GM12878 (cell line): Measurements from ENCODE around the gene EFCAB8. TPM values are rescaled to one million over a fixed set of nuclear protein-coding genes. Genes with fewer than 3 reads are reported as not detected.

ENCODE experiments used
- ATAC-seq: fragments of 200-7000 bp; cut with Tn5 transposase; 3 replicates; pipeline ENCODE4 v1.9.1; 2020; ENCODE audit warnings: mild to moderate bottlenecking, moderate library complexity
- BruUV-seq: library from RNA; stranded (reverse); fragments of 400-500 nt; replicated peaks from 2 replicates; lab custom pipeline; 2021; lab: Mats Ljungman, UMichigan
- CTCF ChIA-PET: fragments of 300-600 bp; sonication (Branson Sonifier 250); formaldehyde crosslinking; extraction: SDS; loops from one replicate; lab custom pipeline; 2021; ENCODE audit warnings: inconsistent platforms; lab: Yijun Ruan, JAX
- POLR2A ChIA-PET: fragments of 350-600 bp; formaldehyde crosslinking; extraction: SDS; loops from one replicate; lab custom pipeline; 2021; ENCODE audit warnings: inconsistent platforms; lab: Charles Lee
- RAD21 ChIA-PET: fragments of 300-600 bp; sonication (Branson Sonifier 250); formaldehyde crosslinking; loops from one replicate; lab custom pipeline; 2023; ENCODE audit warnings: antibody characterized with exemption; ENCODE audit not compliant: unreplicated experiment; lab: Charles Lee
- SMC1A ChIA-PET: fragments of 300-600 bp; sonication (Branson Sonifier 250); formaldehyde crosslinking; loops from one replicate; lab custom pipeline; 2023; ENCODE audit not compliant: unreplicated experiment, uncharacterized antibody; lab: Charles Lee
- DNase-seq: peaks from one replicate; pipeline ENCODE4 v3.0.0-alpha.2; 2011; ENCODE audit warnings: low read depth, low spot score
- FAIRE-seq: peaks from 3 replicates; lab custom pipeline; 2011; peaks lifted over from hg19 to GRCh38; lab: Jason Lieb, UNC
- H2AFZ ChIP-seq: 2 replicates; pipeline ENCODE4 v1.6.0; 2011; ENCODE audit warnings: low read depth, low read length, control low read depth; ENCODE audit not compliant: control insufficient read depth
- H3K27ac ChIP-seq: 2 replicates; pipeline ENCODE4 v1.5.1; 2011; ENCODE audit warnings: control low read depth; ENCODE audit not compliant: control insufficient read depth, insufficient read depth
- H3K27me3 ChIP-seq, 2 experiments: replicated peaks in 1 of 2; 2 replicates each; pipeline versions ENCODE4 v1.6.0 to v1.6.1; 2011; ENCODE audit warnings: low read length in 1 of 2; ENCODE audit not compliant: control insufficient read depth in 2 of 2, insufficient read depth in 2 of 2
- H3K36me3 ChIP-seq, 2 experiments: 2 replicates each; pipeline ENCODE4 v1.5.1; 2011; ENCODE audit warnings: low read length in 1 of 2; ENCODE audit not compliant: control insufficient read depth in 2 of 2, insufficient read depth in 2 of 2
- H3K4me1 ChIP-seq: 2 replicates; pipeline ENCODE4 v1.6.1; 2011; ENCODE audit warnings: mild to moderate bottlenecking, low read length, moderate library complexity, mixed read lengths; ENCODE audit not compliant: control insufficient read depth, insufficient read depth
- H3K4me2 ChIP-seq: 2 replicates; pipeline ENCODE4 v1.6.0; 2011; ENCODE audit warnings: control low read depth; ENCODE audit not compliant: control insufficient read depth, insufficient read depth
- H3K4me3 ChIP-seq: fragments of 200-600 bp; sonication (generic); 2 replicates; pipeline ENCODE4 v1.5.1; 2016
- H3K79me2 ChIP-seq: 2 replicates; pipeline ENCODE4 v1.6.0; 2011; ENCODE audit warnings: low read length; ENCODE audit not compliant: control insufficient read depth, insufficient read depth
- H3K9ac ChIP-seq: 2 replicates; pipeline ENCODE4 v1.8.0; 2011; ENCODE audit warnings: low read length, control low read depth, mixed read lengths; ENCODE audit not compliant: control insufficient read depth, insufficient read depth
- H3K9me3 ChIP-seq: replicated peaks from 3 replicates; pipeline ENCODE4 v1.5.1; 2011; ENCODE audit warnings: mild to moderate bottlenecking, low read length; ENCODE audit not compliant: control insufficient read depth, insufficient read depth
- H4K20me1 ChIP-seq: 2 replicates; pipeline ENCODE4 v1.6.0; 2011; ENCODE audit not compliant: control insufficient read depth, insufficient read depth
- BCLAF1 ChIP-seq: fragments of 450-650 bp; IDR thresholded peaks from 2 replicates; pipeline ENCODE4 v1.6.1; 2017; ENCODE audit warnings: antibody characterized with exemption, mild to moderate bottlenecking, moderate library complexity
- BHLHE40 ChIP-seq, 2 experiments: fragments of 450-650 bp in 1 of 2; IDR thresholded peaks; 2 replicates each; pipeline ENCODE4 v1.6.1; 2011 to 2017; ENCODE audit warnings: low read depth in 2 of 2, borderline replicate concordance in 1 of 2, improper control_type of control experiment in 1 of 2, low read length in 1 of 2, mild to moderate bottlenecking in 1 of 2
- CBFB ChIP-seq: IDR thresholded peaks from 2 replicates; pipeline ENCODE4 v1.6.1; 2016; ENCODE audit warnings: antibody characterized with exemption, low read depth
- JUND ChIP-seq: IDR thresholded peaks from 2 replicates; pipeline ENCODE4 v1.6.1; 2012; ENCODE audit warnings: low read depth, mild to moderate bottlenecking, low read length, improper control_type of control experiment, moderate library complexity
- PAX8 ChIP-seq: fragments of 450-650 bp; IDR thresholded peaks from 2 replicates; pipeline ENCODE4 v1.6.1; 2017; ENCODE audit warnings: mild to moderate bottlenecking, moderate library complexity
- POLR2AphosphoS2 ChIP-seq: IDR thresholded peaks from 2 replicates; pipeline ENCODE4 v1.6.1; 2011; ENCODE audit warnings: low read depth, mild to moderate bottlenecking, low read length, improper control_type of control experiment, moderate library complexity
- PRDM15 ChIP-seq: fragments of 450-650 bp; formaldehyde crosslinking; IDR thresholded peaks from 2 replicates; pipeline ENCODE4 v1.4.0; 2020; ENCODE audit warnings: mild to moderate bottlenecking, moderate library complexity
- SKIL ChIP-seq: fragments of 450-650 bp; IDR thresholded peaks from 2 replicates; pipeline ENCODE4 v1.6.1; 2017; ENCODE audit warnings: mild to moderate bottlenecking, low read depth, inconsistent platforms; ENCODE audit not compliant: poor library complexity, severe bottlenecking
- TBL1XR1 ChIP-seq: IDR thresholded peaks from 2 replicates; pipeline ENCODE4 v1.6.1; 2012; ENCODE audit warnings: low read depth, low read length, improper control_type of control experiment
- YBX1 ChIP-seq: fragments of 450-650 bp; IDR thresholded peaks from 2 replicates; pipeline ENCODE4 v1.6.1; 2016; ENCODE audit warnings: antibody characterized with exemption
- ZNF592 ChIP-seq: fragments of 450-650 bp; IDR thresholded peaks from 2 replicates; pipeline ENCODE4 v1.6.1; 2017; ENCODE audit warnings: mild to moderate bottlenecking, moderate library complexity
- WGBS: methylation state at CpG from one replicate; pipeline ENCODE4 v1.1.6; 2016; ENCODE audit warnings: low lambda C conversion rate; ENCODE audit not compliant: insufficient replicate concordance, insufficient coverage; ENCODE audit errors: missing lambda C conversion rate; 5-methylcytosine and 5-hydroxymethylcytosine counted together
- in situ Hi-C: fragments of 300-500 bp; cut with MboI; formaldehyde crosslinking; loops from 9 replicates; pipeline ENCODE4 v1.14.3; 2018; ENCODE audit warnings: mixed read lengths
- intact Hi-C: fragments of 100-400 bp; cut with micrococcal nuclease; formaldehyde crosslinking; loops from one replicate; pipeline ENCODE4 v1.14.2; 2022; ENCODE audit not compliant: unreplicated experiment
- polyA plus RNA-seq, 11 experiments: library from polyadenylated mRNA; depleted of rRNA in 4 of 11; unstranded in 6 of 11; stranded (reverse) in 5 of 11; fragments of >200 nt; fragmentation: Nextera tagmentation in 4 of 11; fragmentation: Illumina TruSeq in 1 of 11; extraction: Ambion mirVana in 4 of 11; extraction: Trizol in 1 of 11; gene quantifications; 1 replicate in 1 of 11; 2 replicates in 10 of 11; pipeline versions ENCODE4 v1.2.1 to v1.2.3, GENCODE V29; 2011 to 2016; ENCODE audit warnings: inconsistent platforms in 2 of 11, missing spikeins in 2 of 11, low read depth in 1 of 11
- total RNA-seq, 4 experiments: library from RNA; depleted of rRNA in 3 of 4; stranded (reverse); fragments of >200 nt in 3 of 4; fragmentation: Illumina TruSeq in 1 of 4; extraction: Trizol in 1 of 4; gene quantifications; 2 replicates each; pipeline versions ENCODE4 v1.2.1 to v1.2.3, GENCODE V29; 2013 to 2021

Gene EFCAB8
- total and polyA plus RNA-seq, 10 of the 15 experiments (the other 5 are each of a cell fraction or from before 2014, with no cell fraction given): 0.04 to 0.18 (median 0.06) TPM; not detected in 4

- Histone ChIP-seq H3K27ac (no peak overlapping the region), H3K4me1 (no peaks in the 10 kb centered on the region), H3K4me3 (no peak overlapping the region), H3K36me3 (no peaks in the 10 kb centered on the region), H3K79me2 (no peaks in the 10 kb centered on the region), H3K27me3 (no peaks in the 10 kb centered on the region), H3K9me3 (no peaks in the 10 kb centered on the region; the same call in 2 of the 3 replicates), H3K9ac (no peak overlapping the region), H3K4me2 (no peak overlapping the region), H4K20me1 (no peaks in the 10 kb centered on the region), H2AFZ (no peak overlapping the region)
- POLR2A ChIA-PET: interaction anchor here (0.5 kb wide), 1 partner anchor 530 kb away, joined by 3 read pairs; no protein-coding TSS in a partner anchor
- FAIRE-seq: no peak
- in situ Hi-C loops (no loop called here), intact Hi-C loops (no loop called here)
- RAD21 ChIA-PET: no interaction called here
- 60% methylated on average over 5 of the region's 5 CpGs for WGBS
- CTCF ChIA-PET: interaction anchor here (0.9 kb wide), 1 partner anchor 12 kb away, joined by 3 read pairs; no protein-coding TSS in a partner anchor
- DNase-seq: no peak
- SMC1A ChIA-PET: no interaction called here
- no TSS peak for BruUV-seq
- ATAC-seq: no peak
- TF ChIP-seq CBFB: no peak
- no peak for TF ChIP-seq PRDM15 (CRISPR knock-in tag)
- TF ChIP-seq SKIL: no peak
- no peak for TF ChIP-seq POLR2AphosphoS2
- TF ChIP-seq BHLHE40 (IDR thresholded peaks at IDR 0.05; ENCODE audit: borderline replicate concordance in 1 of 2, low read depth in 2 of 2, low read length in 1 of 2): no peak
- no peak for TF ChIP-seq YBX1
- TF ChIP-seq TBL1XR1: no peak
- TF ChIP-seq BCLAF1: no peak
- no peak for TF ChIP-seq JUND
- no peak for TF ChIP-seq ZNF592
- TF ChIP-seq PAX8: no peak
Measured at GRCh38 chr20:32957459-32957858, 98.7 kb downstream of the EFCAB8 start.
